Loucy (cell line): Measurements from ENCODE around the gene DDIT4.
"Not testable (repeated sequence)": the region's sequence is repeated elsewhere in the genome, so short reads cannot be mapped to it uniquely, and the experiment has no call there.

Experiments used
- H2AFZ ChIP-seq: fragments of 200-600 bp; sonication (generic); 2 replicates; pipeline ENCODE4 v1.6.0; 2016; ENCODE audit warnings: antibody characterized with exemption, mild to moderate bottlenecking, low read length, moderate library complexity
- H3F3A ChIP-seq: fragments of 200-600 bp; 2 replicates; pipeline ENCODE4 v1.6.0; 2016; ENCODE audit warnings: antibody characterized with exemption, low read depth, mild to moderate bottlenecking
- H3K27me3 ChIP-seq: fragments of 200-600 bp; sonication (generic); 2 replicates; pipeline ENCODE4 v1.6.1; 2014; ENCODE audit warnings: low read length, mild to moderate bottlenecking; ENCODE audit not compliant: insufficient read depth, poor library complexity, severe bottlenecking
- H3K36me3 ChIP-seq: fragments of 200-600 bp; sonication (generic); 2 replicates; pipeline ENCODE4 v1.6.1; 2016; ENCODE audit warnings: low read length; ENCODE audit not compliant: insufficient read depth
- H3K4me1 ChIP-seq: fragments of 200-600 bp; sonication (generic); 2 replicates; pipeline ENCODE4 v1.5.1; 2014; ENCODE audit warnings: low read length, mild to moderate bottlenecking; ENCODE audit not compliant: insufficient read depth, poor library complexity, severe bottlenecking
- H3K4me2 ChIP-seq: fragments of 200-600 bp; sonication (generic); 2 replicates; pipeline ENCODE4 v1.6.0; 2014; ENCODE audit warnings: antibody characterized with exemption, low read length, low read depth, mild to moderate bottlenecking; ENCODE audit not compliant: poor library complexity, severe bottlenecking
- H3K4me3 ChIP-seq: fragments of 200-600 bp; sonication (generic); 2 replicates; pipeline ENCODE4 v1.5.1; 2014; ENCODE audit warnings: low read length, mild to moderate bottlenecking, mixed read lengths; ENCODE audit not compliant: poor library complexity, severe bottlenecking
- H3K79me2 ChIP-seq: fragments of 200-600 bp; sonication (generic); 2 replicates; pipeline ENCODE4 v1.6.1; 2014; ENCODE audit warnings: low read length; ENCODE audit not compliant: insufficient read depth
- H3K9ac ChIP-seq: fragments of 200-600 bp; sonication (generic); 2 replicates; pipeline ENCODE4 v1.6.0; 2014; ENCODE audit warnings: mild to moderate bottlenecking, low read depth, low read length, moderate library complexity; ENCODE audit not compliant: poor library complexity, severe bottlenecking
- H3K9me2 ChIP-seq: fragments of 200-600 bp; sonication (generic); replicated peaks from 2 replicates; pipeline ENCODE4 v1.6.1; 2016; ENCODE audit warnings: low read depth, low read length, mixed read lengths
- H3K9me3 ChIP-seq: fragments of 200-600 bp; sonication (generic); 2 replicates; pipeline ENCODE4 v1.6.1; 2014; ENCODE audit warnings: mild to moderate bottlenecking, antibody characterized with exemption, low read length, low read depth; ENCODE audit not compliant: insufficient read depth
- H4K20me1 ChIP-seq: fragments of 200-600 bp; sonication (generic); 2 replicates; pipeline ENCODE4 v1.6.0; 2014; ENCODE audit warnings: antibody characterized with exemption, low read length, mild to moderate bottlenecking; ENCODE audit not compliant: insufficient read depth, poor library complexity, severe bottlenecking
- EZH2phosphoT487 ChIP-seq: fragments of 200-600 bp; IDR thresholded peaks from 2 replicates; pipeline ENCODE4 v1.6.1; 2018; ENCODE audit warnings: antibody characterized with exemption, mild to moderate bottlenecking, moderate library complexity, borderline replicate concordance
- TF ChIP-seq, protein P1 (sequence below): fragments of 200-600 bp; sonication (generic); conservative IDR thresholded peaks from 2 replicates; pipeline ENCODE4 v1.5.1; 2014; ENCODE audit warnings: mild to moderate bottlenecking, antibody characterized with exemption, low read length

Gene DDIT4

DNA sequence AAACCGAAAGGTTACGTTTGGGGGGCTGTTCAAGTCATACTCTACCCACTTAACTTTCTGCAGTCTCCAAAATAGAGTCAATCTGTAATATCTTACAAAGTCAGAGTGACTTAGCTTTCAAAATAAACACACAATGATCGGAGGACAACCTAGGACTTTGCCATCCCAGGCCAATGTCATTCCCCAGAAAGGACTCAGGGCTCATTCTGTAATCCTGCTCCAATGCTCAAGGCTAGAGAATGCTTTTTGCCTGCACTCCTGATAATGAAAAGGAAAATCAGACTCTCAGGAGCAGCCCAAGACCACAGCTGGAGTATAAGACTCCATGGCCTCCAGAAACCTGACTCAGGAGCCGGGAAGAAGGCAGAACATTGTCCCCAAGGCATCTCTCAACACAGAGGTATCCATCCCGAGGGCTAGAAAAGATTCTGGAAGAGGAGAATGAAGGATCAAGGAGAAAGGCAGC lies 29.1 kb upstream of the DDIT4 start:
- H3K4me3 ChIP-seq, result no peak overlapping the region
- H3K36me3 ChIP-seq, result no peaks in the 10 kb centered on the region
- peaks cover 8% of the 10 kb centered on the region; the same call in 1 of the 2 replicates for H3K79me2 ChIP-seq
- H3K27me3 ChIP-seq, result no peaks in the 10 kb centered on the region
- H4K20me1 ChIP-seq, result no peaks in the 10 kb centered on the region
- H3F3A ChIP-seq, result peaks cover 20% of the 10 kb centered on the region
- no peak overlapping the region for H3K4me2 ChIP-seq
- no peaks in the 10 kb centered on the region for H3K9me2 ChIP-seq
- peak overlapping the region; percentile 37 for H3K9ac ChIP-seq
- peaks cover 57% of the 10 kb centered on the region for H3K4me1 ChIP-seq
- TF ChIP-seq EZH2phosphoT487, result no peak
- TF ChIP-seq, protein P1, sequence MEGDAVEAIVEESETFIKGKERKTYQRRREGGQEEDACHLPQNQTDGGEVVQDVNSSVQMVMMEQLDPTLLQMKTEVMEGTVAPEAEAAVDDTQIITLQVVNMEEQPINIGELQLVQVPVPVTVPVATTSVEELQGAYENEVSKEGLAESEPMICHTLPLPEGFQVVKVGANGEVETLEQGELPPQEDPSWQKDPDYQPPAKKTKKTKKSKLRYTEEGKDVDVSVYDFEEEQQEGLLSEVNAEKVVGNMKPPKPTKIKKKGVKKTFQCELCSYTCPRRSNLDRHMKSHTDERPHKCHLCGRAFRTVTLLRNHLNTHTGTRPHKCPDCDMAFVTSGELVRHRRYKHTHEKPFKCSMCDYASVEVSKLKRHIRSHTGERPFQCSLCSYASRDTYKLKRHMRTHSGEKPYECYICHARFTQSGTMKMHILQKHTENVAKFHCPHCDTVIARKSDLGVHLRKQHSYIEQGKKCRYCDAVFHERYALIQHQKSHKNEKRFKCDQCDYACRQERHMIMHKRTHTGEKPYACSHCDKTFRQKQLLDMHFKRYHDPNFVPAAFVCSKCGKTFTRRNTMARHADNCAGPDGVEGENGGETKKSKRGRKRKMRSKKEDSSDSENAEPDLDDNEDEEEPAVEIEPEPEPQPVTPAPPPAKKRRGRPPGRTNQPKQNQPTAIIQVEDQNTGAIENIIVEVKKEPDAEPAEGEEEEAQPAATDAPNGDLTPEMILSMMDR, result no peak
- no peak overlapping the region for H2AFZ ChIP-seq
- no peaks in the 10 kb centered on the region for H3K9me3 ChIP-seq

DNA sequence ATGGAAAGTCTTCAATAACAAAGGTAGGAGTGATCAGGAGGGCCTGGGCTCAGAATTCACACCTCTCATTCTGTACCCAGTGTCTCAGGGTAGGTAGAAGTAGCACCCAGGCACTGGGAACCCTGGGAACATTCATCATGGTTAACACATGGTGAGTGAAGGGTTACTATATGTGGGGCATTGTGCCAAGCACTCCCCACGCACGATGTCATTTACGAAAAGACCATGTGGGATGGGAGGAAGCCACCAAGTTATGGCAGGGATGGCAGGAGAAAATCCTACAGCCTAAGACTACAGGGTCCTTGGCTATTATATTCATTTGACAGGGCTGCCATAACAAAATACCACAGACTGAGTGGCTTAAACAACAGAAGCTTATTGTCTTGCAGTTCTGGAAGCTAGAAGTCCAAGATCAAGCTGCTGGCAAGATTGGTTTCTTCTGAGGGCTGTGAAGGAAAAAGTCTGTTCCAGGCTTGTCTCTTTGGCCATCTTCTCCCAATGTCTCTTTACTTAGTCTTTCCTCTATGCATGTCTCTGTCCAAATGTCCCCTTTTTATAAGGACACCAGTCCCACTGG lies 27.7 kb upstream of the DDIT4 start:
- Histone ChIP-seq H3K9ac (peak overlapping the region; percentile 5), H2AFZ (no peak overlapping the region), H3K9me2 (no peaks in the 10 kb centered on the region), H3K36me3 (no peaks in the 10 kb centered on the region), H3K27me3 (no peaks in the 10 kb centered on the region), H3K4me1 (peaks cover 67% of the 10 kb centered on the region), H3K9me3 (no peaks in the 10 kb centered on the region), H4K20me1 (no peaks in the 10 kb centered on the region), H3F3A (peaks cover 20% of the 10 kb centered on the region), H3K79me2 (peaks cover 8% of the 10 kb centered on the region; the same call in 1 of the 2 replicates), H3K4me2 (no peak overlapping the region), H3K4me3 (no peak overlapping the region)
- TF ChIP-seq, protein P1, result no peak
- TF ChIP-seq EZH2phosphoT487, result no peak

DNA sequence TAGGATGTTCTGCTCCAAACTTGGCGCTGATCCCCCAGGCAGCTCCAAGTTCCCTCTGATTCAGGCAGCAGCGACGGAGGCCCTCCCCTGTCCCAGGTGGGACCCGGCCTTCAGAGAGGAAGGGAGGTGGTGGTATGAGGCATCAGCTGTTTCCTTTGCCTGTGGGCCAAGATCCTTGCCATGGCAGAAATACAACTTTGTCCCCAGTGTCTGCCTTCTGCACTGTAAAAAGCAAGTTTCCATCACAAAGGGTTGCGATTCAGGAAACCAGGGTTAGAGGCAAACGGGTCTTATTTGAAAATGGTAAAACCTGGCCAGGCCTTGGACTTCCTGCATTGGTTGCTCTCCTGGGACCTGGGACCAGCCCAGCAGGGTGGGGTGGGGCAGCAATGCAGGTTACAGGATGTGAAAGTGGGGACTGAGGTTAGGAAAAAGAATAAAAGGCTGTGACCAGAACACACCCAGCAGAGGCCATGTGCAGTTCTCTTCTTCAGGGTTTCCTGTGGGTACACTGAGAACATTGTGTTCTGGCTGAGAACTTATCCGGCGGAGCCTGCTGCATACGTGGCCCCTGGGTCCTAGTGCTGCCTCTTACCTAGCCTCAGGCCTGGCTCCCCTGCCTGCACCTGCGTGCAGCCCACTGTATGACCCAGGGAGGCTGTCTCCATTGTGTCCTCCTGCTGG lies 25.1 kb upstream of the DDIT4 start:
- peak overlapping the region; percentile 70 for H3K4me3 ChIP-seq
- H3K36me3 ChIP-seq, result no peaks in the 10 kb centered on the region
- H2AFZ ChIP-seq, result 0 out of 2 replicates have a peak overlapping the region, but pooled peaks have one; percentile 24
- no peaks in the 10 kb centered on the region for H4K20me1 ChIP-seq
- no peaks in the 10 kb centered on the region for H3K9me3 ChIP-seq
- H3K9me2 ChIP-seq, result no peaks in the 10 kb centered on the region
- H3K27me3 ChIP-seq, result no peaks in the 10 kb centered on the region
- peaks cover 20% of the 10 kb centered on the region for H3F3A ChIP-seq
- H3K4me2 ChIP-seq, result peak overlapping the region; percentile 93
- no peak for TF ChIP-seq EZH2phosphoT487
- TF ChIP-seq, protein P1, result no peak
- peak overlapping the region; percentile 80 for H3K9ac ChIP-seq
- H3K4me1 ChIP-seq, result peaks cover 74% of the 10 kb centered on the region
- H3K79me2 ChIP-seq, result peaks cover 8% of the 10 kb centered on the region; the same call in 1 of the 2 replicates

- H3K36me3 ChIP-seq, H3K9me2 ChIP-seq, H3K9me3 ChIP-seq, H3K27me3 ChIP-seq, H4K20me1 ChIP-seq: not testable (repeated sequence)
- Histone ChIP-seq H3K9ac (peak overlapping the region; percentile 80), H3K4me3 (peak overlapping the region; percentile 70), H3K4me1 (peaks cover 73% of the 10 kb centered on the region), H2AFZ (0 out of 2 replicates have a peak overlapping the region, but pooled peaks have one; percentile 24), H3K4me2 (peak overlapping the region; percentile 93), H3K79me2 (peaks cover 10% of the 10 kb centered on the region; the same call in 1 of the 2 replicates), H3F3A (peaks cover 20% of the 10 kb centered on the region)
Measured at GRCh38 chr10:72249176-72249862, 24.4 kb upstream of the DDIT4 start.
